K562 (cell line): Measurements from ENCODE around the gene DNAJC8. TPM values are rescaled to one million over a fixed set of nuclear protein-coding genes. Genes with fewer than 3 reads are reported as not detected.
A peak's percentile ranks its signal among the peaks of the same experiment; 100 is the strongest.

Source experiments
- DEAF1 ChIP-seq: fragments of 450-650 bp; formaldehyde crosslinking; IDR thresholded peaks from 2 replicates; pipeline ENCODE4 v1.4.0; 2020; ENCODE audit warnings: mild to moderate bottlenecking, moderate library complexity
- FOXP1 ChIP-seq: sonication (generic); formaldehyde crosslinking; IDR thresholded peaks from 2 replicates; pipeline ENCODE4 v1.8.0; 2022; ENCODE audit warnings: mild to moderate bottlenecking, missing genetic modification reagents
- HCFC1 ChIP-seq: IDR thresholded peaks from 2 replicates; pipeline ENCODE4 v1.6.1; 2012; ENCODE audit warnings: low read depth, low read length, improper control_type of control experiment
- HES1 ChIP-seq: fragments of 450-650 bp; IDR thresholded peaks from 2 replicates; pipeline ENCODE4 v1.6.1; 2016; ENCODE audit warnings: low read depth, mild to moderate bottlenecking, moderate library complexity
- JUND ChIP-seq, 2 experiments: IDR thresholded peaks; 2 replicates in 1 of 2; 3 replicates in 1 of 2; pipeline ENCODE4 v1.6.1; 2011; ENCODE audit warnings: borderline replicate concordance in 2 of 2, low read depth in 2 of 2, low read length in 2 of 2, improper control_type of control experiment in 1 of 2, missing biosample characterization in 1 of 2, missing genetic modification characterization in 1 of 2, missing genetic modification reagents in 1 of 2
- NFIC ChIP-seq: fragments of 450-650 bp; IDR thresholded peaks from 2 replicates; pipeline ENCODE4 v1.6.1; 2017; ENCODE audit warnings: mild to moderate bottlenecking, inconsistent platforms
- RNF219 ChIP-seq: fragments of 250-450 bp; sonication (Bioruptor Pico); IDR thresholded peaks from 2 replicates; pipeline ENCODE4 v1.5.0; 2022; ENCODE audit warnings: mild to moderate bottlenecking
- ZFX ChIP-seq: sonication (generic); formaldehyde crosslinking; IDR thresholded peaks from 2 replicates; pipeline ENCODE4 v1.8.0; 2022; ENCODE audit warnings: mild to moderate bottlenecking, missing genetic modification reagents, moderate library complexity
- ZNF212 ChIP-seq: fragments of 450-650 bp; formaldehyde crosslinking; IDR thresholded peaks from 2 replicates; pipeline ENCODE4 v1.4.0; 2020; ENCODE audit warnings: mild to moderate bottlenecking
- ZNF384 ChIP-seq: IDR thresholded peaks from 2 replicates; pipeline ENCODE4 v1.6.1; 2012; ENCODE audit warnings: low read depth, low read length, improper control_type of control experiment
- ZNF408 ChIP-seq: fragments of 250-450 bp; sonication (Bioruptor Pico); IDR thresholded peaks from 2 replicates; pipeline ENCODE4 v1.4.0; 2020; ENCODE audit warnings: low read depth, mild to moderate bottlenecking, moderate library complexity
- polyA plus RNA-seq, 8 experiments: library from polyadenylated mRNA; depleted of rRNA in 4 of 8; stranded (reverse) in 5 of 8; unstranded in 3 of 8; fragments of >200 nt; fragmentation: Nextera tagmentation in 2 of 8; fragmentation: Illumina TruSeq in 1 of 8; extraction: Ambion mirVana in 2 of 8; extraction: Trizol in 1 of 8; gene quantifications; 2 replicates each; pipeline versions ENCODE4 v1.2.1 to v1.2.3, GENCODE V29; 2011 to 2014; ENCODE audit warnings: inconsistent platforms in 1 of 8, missing spikeins in 1 of 8
- total RNA-seq, 7 experiments: library from RNA; depleted of rRNA in 6 of 7; stranded (reverse); fragments of >200 nt in 6 of 7; fragmentation: Illumina TruSeq in 2 of 7; extraction: Trizol in 2 of 7; gene quantifications; 2 replicates each; pipeline versions ENCODE4 v1.2.1 to v1.2.3, GENCODE V29; 2011 to 2021; ENCODE audit warnings: low replicate concordance in 1 of 7
- TF ChIP-seq, protein P1 (sequence below), 2 experiments: fragments of 200-800 bp in 1 of 2; sonication (Bioruptor generic) in 1 of 2; sonication (generic) in 1 of 2; formaldehyde crosslinking in 1 of 2; IDR thresholded peaks in 1 of 2; conservative IDR thresholded peaks in 1 of 2; 2 replicates each; pipeline versions ENCODE4 v1.5.0 to v1.6.1; 2016 to 2020; ENCODE audit warnings: missing compliant biosample characterization in 1 of 2, missing genetic modification characterization in 1 of 2, missing genetic modification reagents in 1 of 2
- TF ChIP-seq, protein P2 (sequence below): IDR thresholded peaks from 2 replicates; pipeline ENCODE4 v1.6.1; 2011; ENCODE audit warnings: borderline replicate concordance, low read depth, mild to moderate bottlenecking, moderate library complexity, low read length; ENCODE audit not compliant: insufficient read depth, poor library complexity, severe bottlenecking
- TF ChIP-seq, protein P3 (sequence below), 2 experiments: IDR thresholded peaks in 1 of 2; conservative IDR thresholded peaks in 1 of 2; 2 replicates each; pipeline ENCODE4 v1.6.1; 2016; ENCODE audit warnings: low read depth in 2 of 2, mild to moderate bottlenecking in 1 of 2, missing compliant biosample characterization in 1 of 2, missing genetic modification characterization in 1 of 2, moderate library complexity in 1 of 2

Gene DNAJC8
- total and polyA plus RNA-seq, 9 of the 15 experiments (the other 6 are each of a cell fraction or from before 2014, with no cell fraction given), result 143 to 508 (median 209) TPM

DNA sequence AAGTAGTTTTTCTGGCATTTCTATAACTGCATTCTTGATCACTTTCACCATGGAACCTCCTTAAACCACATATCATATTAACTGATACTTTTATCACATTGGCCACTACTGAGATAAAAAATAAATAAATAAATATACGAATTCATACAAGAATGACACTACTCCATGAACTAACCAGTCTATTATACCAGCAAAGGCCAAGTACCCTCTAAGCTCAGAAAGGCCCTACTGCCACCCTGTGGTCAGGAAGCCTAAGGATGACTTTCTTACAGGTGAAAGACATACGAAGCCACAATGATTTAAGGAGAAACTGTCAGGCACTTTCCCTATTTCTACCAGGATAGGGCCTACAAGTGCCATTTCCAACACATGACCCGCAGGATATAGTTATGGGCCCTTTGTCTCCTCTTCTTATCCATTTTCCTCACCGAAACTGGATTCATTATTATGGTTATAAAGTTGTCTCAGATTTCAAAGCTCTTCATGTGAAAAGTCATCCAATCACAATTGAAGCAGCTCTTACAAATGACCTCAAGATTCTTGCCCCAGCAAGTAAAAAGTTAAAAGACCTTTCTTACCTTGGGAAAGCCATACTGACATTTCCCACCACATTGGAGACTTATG, 23.9 kb downstream of the DNAJC8 start (continued):
- TF ChIP-seq, protein P1, sequence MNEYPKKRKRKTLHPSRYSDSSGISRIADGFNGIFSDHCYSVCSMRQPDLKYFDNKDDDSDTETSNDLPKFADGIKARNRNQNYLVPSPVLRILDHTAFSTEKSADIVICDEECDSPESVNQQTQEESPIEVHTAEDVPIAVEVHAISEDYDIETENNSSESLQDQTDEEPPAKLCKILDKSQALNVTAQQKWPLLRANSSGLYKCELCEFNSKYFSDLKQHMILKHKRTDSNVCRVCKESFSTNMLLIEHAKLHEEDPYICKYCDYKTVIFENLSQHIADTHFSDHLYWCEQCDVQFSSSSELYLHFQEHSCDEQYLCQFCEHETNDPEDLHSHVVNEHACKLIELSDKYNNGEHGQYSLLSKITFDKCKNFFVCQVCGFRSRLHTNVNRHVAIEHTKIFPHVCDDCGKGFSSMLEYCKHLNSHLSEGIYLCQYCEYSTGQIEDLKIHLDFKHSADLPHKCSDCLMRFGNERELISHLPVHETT (CRISPR knock-in tag; conservative IDR thresholded peaks at IDR 0.05 in 1 of 2, IDR thresholded peaks at IDR 0.05 in 1 of 2), result 0 out of 4 replicates have a peak, but pooled peaks of 1 of the 2 experiments have one; percentile 28
- TF ChIP-seq NFIC (no peak), ZNF408 (no peak), JUND (IDR thresholded peaks at IDR 0.05; ENCODE audit: borderline replicate concordance, low read depth, low read length) (0 out of 2 replicates have a peak, but pooled peaks have one; percentile 16), JUND (tag; IDR thresholded peaks at IDR 0.05; ENCODE audit: borderline replicate concordance, low read depth, low read length) (no peak; the same call in 2 of the 3 replicates), HCFC1 (no peak), ZNF384 (peak; percentile 34; the same call in 1 of the 2 replicates), DEAF1 (CRISPR knock-in tag) (peak; percentile 93), FOXP1 (CRISPR knock-in tag) (no peak), HES1 (no peak), ZNF212 (no peak), ZFX (CRISPR knock-in tag) (no peak), RNF219 (no peak)
- TF ChIP-seq, protein P2, sequence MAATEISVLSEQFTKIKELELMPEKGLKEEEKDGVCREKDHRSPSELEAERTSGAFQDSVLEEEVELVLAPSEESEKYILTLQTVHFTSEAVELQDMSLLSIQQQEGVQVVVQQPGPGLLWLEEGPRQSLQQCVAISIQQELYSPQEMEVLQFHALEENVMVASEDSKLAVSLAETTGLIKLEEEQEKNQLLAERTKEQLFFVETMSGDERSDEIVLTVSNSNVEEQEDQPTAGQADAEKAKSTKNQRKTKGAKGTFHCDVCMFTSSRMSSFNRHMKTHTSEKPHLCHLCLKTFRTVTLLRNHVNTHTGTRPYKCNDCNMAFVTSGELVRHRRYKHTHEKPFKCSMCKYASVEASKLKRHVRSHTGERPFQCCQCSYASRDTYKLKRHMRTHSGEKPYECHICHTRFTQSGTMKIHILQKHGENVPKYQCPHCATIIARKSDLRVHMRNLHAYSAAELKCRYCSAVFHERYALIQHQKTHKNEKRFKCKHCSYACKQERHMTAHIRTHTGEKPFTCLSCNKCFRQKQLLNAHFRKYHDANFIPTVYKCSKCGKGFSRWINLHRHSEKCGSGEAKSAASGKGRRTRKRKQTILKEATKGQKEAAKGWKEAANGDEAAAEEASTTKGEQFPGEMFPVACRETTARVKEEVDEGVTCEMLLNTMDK, result no peak
- TF ChIP-seq, protein P3, sequence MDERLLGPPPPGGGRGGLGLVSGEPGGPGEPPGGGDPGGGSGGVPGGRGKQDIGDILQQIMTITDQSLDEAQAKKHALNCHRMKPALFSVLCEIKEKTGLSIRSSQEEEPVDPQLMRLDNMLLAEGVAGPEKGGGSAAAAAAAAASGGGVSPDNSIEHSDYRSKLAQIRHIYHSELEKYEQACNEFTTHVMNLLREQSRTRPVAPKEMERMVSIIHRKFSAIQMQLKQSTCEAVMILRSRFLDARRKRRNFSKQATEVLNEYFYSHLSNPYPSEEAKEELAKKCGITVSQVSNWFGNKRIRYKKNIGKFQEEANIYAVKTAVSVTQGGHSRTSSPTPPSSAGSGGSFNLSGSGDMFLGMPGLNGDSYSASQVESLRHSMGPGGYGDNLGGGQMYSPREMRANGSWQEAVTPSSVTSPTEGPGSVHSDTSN (CRISPR knock-in tag; IDR thresholded peaks at IDR 0.05; ENCODE audit: low read depth), result no peak
- TF ChIP-seq, protein P3 (tag; conservative IDR thresholded peaks at IDR 0.05; ENCODE audit: low read depth), result peak; percentile 58
